WTC11 (cell line): ENCODE results near the gene NUP210L. TPM values are rescaled to one million over a fixed set of nuclear protein-coding genes. Genes with fewer than 3 reads are reported as not detected.

ENCODE experiments used
- AR ChIP-seq: fragments of 250-450 bp; sonication (Bioruptor Pico); IDR thresholded peaks from 2 replicates; pipeline ENCODE4 v1.9.0; 2021; ENCODE audit warnings: mild to moderate bottlenecking
- ARID4B ChIP-seq: sonication (generic); formaldehyde crosslinking; IDR thresholded peaks from 2 replicates; pipeline ENCODE4 v1.8.0; 2023; ENCODE audit warnings: missing genetic modification reagents, mild to moderate bottlenecking, borderline replicate concordance
- ATF1 ChIP-seq: sonication (generic); formaldehyde crosslinking; IDR thresholded peaks from 2 replicates; pipeline ENCODE4 v1.8.1; 2023; ENCODE audit warnings: mild to moderate bottlenecking, moderate library complexity, missing genetic modification reagents
- ATF2 ChIP-seq: sonication (generic); formaldehyde crosslinking; IDR thresholded peaks from 2 replicates; pipeline ENCODE4 v1.8.1; 2022; ENCODE audit warnings: low read depth, missing genetic modification reagents, borderline replicate concordance
- E2F4 ChIP-seq: sonication (generic); formaldehyde crosslinking; IDR thresholded peaks from 2 replicates; pipeline ENCODE4 v1.8.1; 2022; ENCODE audit warnings: low read depth, mild to moderate bottlenecking, moderate library complexity, missing genetic modification reagents, borderline replicate concordance
- ESRRA ChIP-seq: sonication (generic); formaldehyde crosslinking; IDR thresholded peaks from 2 replicates; pipeline ENCODE4 v1.8.1; 2022; ENCODE audit warnings: mild to moderate bottlenecking, missing genetic modification reagents, borderline replicate concordance
- ETV6 ChIP-seq: sonication (generic); formaldehyde crosslinking; IDR thresholded peaks from 2 replicates; pipeline ENCODE4 v1.8.1; 2022; ENCODE audit warnings: mild to moderate bottlenecking, missing genetic modification reagents
- FOXJ3 ChIP-seq: sonication (generic); formaldehyde crosslinking; IDR thresholded peaks from 2 replicates; pipeline ENCODE4 v1.9.0; 2021; ENCODE audit warnings: missing genetic modification reagents, mild to moderate bottlenecking, borderline replicate concordance
- FOXK1 ChIP-seq: sonication (generic); formaldehyde crosslinking; IDR thresholded peaks from 2 replicates; pipeline ENCODE4 v1.8.0; 2022; ENCODE audit warnings: mild to moderate bottlenecking, moderate library complexity, missing genetic modification reagents
- GTF2I ChIP-seq: fragments of 250-450 bp; sonication (Bioruptor Pico); conservative IDR thresholded peaks from 2 replicates; pipeline ENCODE4 v1.4.0; 2021; ENCODE audit warnings: mild to moderate bottlenecking
- HMGA2 ChIP-seq: fragments of 250-450 bp; sonication (Bioruptor Pico); IDR thresholded peaks from 2 replicates; pipeline ENCODE4 v1.4.0; 2021; ENCODE audit warnings: mild to moderate bottlenecking, moderate library complexity
- JAZF1 ChIP-seq: fragments of 250-450 bp; sonication (Bioruptor Pico); IDR thresholded peaks from 2 replicates; pipeline ENCODE4 v1.9.0; 2021; ENCODE audit warnings: moderate library complexity, mild to moderate bottlenecking, inconsistent platforms
- JUN ChIP-seq: sonication (generic); formaldehyde crosslinking; IDR thresholded peaks from 2 replicates; pipeline ENCODE4 v1.8.0; 2023; ENCODE audit warnings: mild to moderate bottlenecking, missing genetic modification reagents
- KAT7 ChIP-seq: sonication (generic); formaldehyde crosslinking; IDR thresholded peaks from 2 replicates; pipeline ENCODE4 v1.8.1; 2023; ENCODE audit warnings: missing genetic modification reagents, mild to moderate bottlenecking, borderline replicate concordance
- RELA ChIP-seq: sonication (generic); formaldehyde crosslinking; IDR thresholded peaks from 2 replicates; pipeline ENCODE4 v1.8.1; 2022; ENCODE audit warnings: missing genetic modification reagents, mild to moderate bottlenecking, borderline replicate concordance
- RORB ChIP-seq: fragments of 250-450 bp; sonication (Bioruptor Pico); IDR thresholded peaks from 2 replicates; pipeline ENCODE4 v1.9.0; 2021; ENCODE audit warnings: mild to moderate bottlenecking
- SMAD3 ChIP-seq: sonication (generic); formaldehyde crosslinking; IDR thresholded peaks from 2 replicates; pipeline ENCODE4 v1.8.0; 2022; ENCODE audit warnings: missing genetic modification reagents, mild to moderate bottlenecking, borderline replicate concordance
- SP1 ChIP-seq: sonication (generic); formaldehyde crosslinking; conservative IDR thresholded peaks from 2 replicates; pipeline ENCODE4 v1.8.1; 2022; ENCODE audit warnings: missing genetic modification reagents
- TEAD1 ChIP-seq: sonication (generic); formaldehyde crosslinking; IDR thresholded peaks from 2 replicates; pipeline ENCODE4 v1.8.0; 2022; ENCODE audit warnings: mild to moderate bottlenecking, missing genetic modification reagents
- ZNF121 ChIP-seq: sonication (generic); formaldehyde crosslinking; IDR thresholded peaks from 2 replicates; pipeline ENCODE4 v1.8.0; 2023; ENCODE audit warnings: missing genetic modification reagents
- ZNF317 ChIP-seq: sonication (generic); formaldehyde crosslinking; IDR thresholded peaks from 2 replicates; pipeline ENCODE4 v1.8.1; 2023; ENCODE audit warnings: low read depth, mild to moderate bottlenecking, moderate library complexity, missing genetic modification reagents, borderline replicate concordance
- ZNF532 ChIP-seq: fragments of 250-450 bp; sonication (Bioruptor Pico); IDR thresholded peaks from 2 replicates; pipeline ENCODE4 v1.9.0; 2021; ENCODE audit warnings: mild to moderate bottlenecking, borderline replicate concordance
- total RNA-seq: library from RNA; stranded (reverse); gene quantifications from 3 replicates; pipeline ENCODE4 v1.2.3, GENCODE V29; 2021
- TF ChIP-seq, protein P1 (sequence below): sonication (generic); formaldehyde crosslinking; IDR thresholded peaks from 2 replicates; pipeline ENCODE4 v1.8.1; 2023; ENCODE audit warnings: mild to moderate bottlenecking, missing genetic modification reagents, moderate library complexity

Gene NUP210L
- total RNA-seq, 1 experiment from 2014 or later = 0.02 TPM

DNA sequence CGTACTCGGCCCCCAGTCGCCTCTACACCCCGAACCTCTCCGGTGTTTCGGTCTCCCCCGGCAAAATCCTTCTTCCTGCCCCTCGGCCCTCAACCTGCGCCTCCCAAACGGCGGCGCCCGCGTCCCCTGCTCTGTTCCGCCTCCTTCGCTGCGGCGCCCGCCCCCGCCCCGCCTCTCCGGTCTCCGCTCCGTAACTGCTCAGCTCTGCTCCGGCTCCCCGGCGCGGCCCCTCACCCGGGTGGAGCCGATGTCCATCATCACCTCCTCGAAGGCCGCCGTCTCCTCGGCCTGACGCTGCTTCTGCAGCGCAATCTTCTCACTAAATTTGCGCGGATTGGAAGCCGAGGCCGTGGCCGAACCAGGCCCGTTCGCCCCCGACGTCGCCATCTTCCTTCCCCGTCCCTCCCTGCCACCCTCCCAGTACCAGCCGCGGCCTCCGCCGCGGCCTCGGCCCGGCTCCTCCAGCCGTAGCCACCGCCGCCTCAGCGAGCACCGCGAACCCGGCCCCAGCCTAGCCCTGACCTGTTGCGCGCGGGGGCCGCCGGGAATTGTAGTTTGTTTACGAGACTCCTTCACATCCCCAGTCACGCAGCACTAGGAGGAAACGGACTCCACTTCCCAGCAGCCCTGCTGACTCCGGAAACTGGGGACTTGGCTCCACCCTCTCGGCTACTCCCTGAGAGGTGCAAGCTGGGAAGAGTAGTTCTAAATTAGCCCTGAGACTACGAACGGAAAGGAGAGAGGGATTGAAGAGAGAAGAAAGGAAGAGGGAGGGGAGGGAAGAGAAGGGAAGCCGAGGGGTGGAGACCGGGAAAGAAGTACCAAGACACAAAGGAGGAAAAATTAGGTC is 196.5 kb downstream of the NUP210L start, which contains the start of gene CRTC2 (continued):
- no peak for TF ChIP-seq ATF2 (CRISPR knock-in tag)
- TF ChIP-seq E2F4 (CRISPR knock-in tag) = no peak
- peak; percentile 66 for TF ChIP-seq ETV6 (CRISPR knock-in tag)
- TF ChIP-seq FOXK1 (CRISPR knock-in tag) = peak; percentile 97
- no peak; the same call in 1 of the 2 replicates for TF ChIP-seq TEAD1 (CRISPR knock-in tag)
- 0 out of 2 replicates have a peak, but pooled peaks have one; percentile 63 for TF ChIP-seq ESRRA
- TF ChIP-seq SMAD3 (CRISPR knock-in tag) = no peak
- TF ChIP-seq ZNF532 (CRISPR knock-in tag) = peak; percentile 83
- TF ChIP-seq ATF1 (CRISPR knock-in tag) = no peak
- TF ChIP-seq ARID4B = peak; percentile 69
- 0 out of 2 replicates have a peak, but pooled peaks have one; percentile 71 for TF ChIP-seq KAT7 (CRISPR knock-in tag)
- TF ChIP-seq HMGA2 (CRISPR knock-in tag) = no peak
- TF ChIP-seq GTF2I = no peak
- TF ChIP-seq ZNF121 = no peak
- no peak for TF ChIP-seq ZNF317 (CRISPR knock-in tag)
- TF ChIP-seq AR (CRISPR knock-in tag) = no peak
- 0 out of 2 replicates have a peak, but pooled peaks have one; percentile 33 for TF ChIP-seq JUN (CRISPR knock-in tag)
- TF ChIP-seq, protein P1, sequence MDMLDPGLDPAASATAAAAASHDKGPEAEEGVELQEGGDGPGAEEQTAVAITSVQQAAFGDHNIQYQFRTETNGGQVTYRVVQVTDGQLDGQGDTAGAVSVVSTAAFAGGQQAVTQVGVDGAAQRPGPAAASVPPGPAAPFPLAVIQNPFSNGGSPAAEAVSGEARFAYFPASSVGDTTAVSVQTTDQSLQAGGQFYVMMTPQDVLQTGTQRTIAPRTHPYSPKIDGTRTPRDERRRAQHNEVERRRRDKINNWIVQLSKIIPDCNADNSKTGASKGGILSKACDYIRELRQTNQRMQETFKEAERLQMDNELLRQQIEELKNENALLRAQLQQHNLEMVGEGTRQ (CRISPR knock-in tag) = peak; percentile 20; the same call in 1 of the 2 replicates
- TF ChIP-seq SP1 (CRISPR knock-in tag) = peak; percentile 94
- TF ChIP-seq JAZF1 (CRISPR knock-in tag) = no peak
- peak; percentile 63; the same call in 1 of the 2 replicates for TF ChIP-seq RELA
- TF ChIP-seq RORB (CRISPR knock-in tag) = no peak
- TF ChIP-seq FOXJ3 (CRISPR knock-in tag) = no peak
